Gastrocnemius medialis (tissue), 4 donors: ENCODE results near the gene UGT1A10. TPM values are rescaled to one million over a fixed set of nuclear protein-coding genes. Genes with fewer than 3 reads are reported as not detected.
"Not testable (repeated sequence)": the region's sequence is repeated elsewhere in the genome, so short reads cannot be mapped to it uniquely, and the experiment has no call there.

Experiments used
- ATAC-seq, 2 donors: fragments of 150-250 bp; one replicate each; pipeline ENCODE4 v1.9.1; 2016
- DNase-seq, 2 donors: peaks; one replicate each; pipeline ENCODE4 v3.0.0-alpha.2; 2019
- H3K27ac ChIP-seq, 4 donors: fragments of 200-600 bp; sonication (generic); 1 replicate in 1 of 4; 2 replicates in 3 of 4; pipeline ENCODE4 v1.5.1; 2016 to 2018; ENCODE audit warnings: mild to moderate bottlenecking in 2 of 4, moderate library complexity in 1 of 4
- H3K27me3 ChIP-seq, 3 donors: fragments of 200-600 bp; sonication (generic) in 2 of 3; 1 replicate in 1 of 3; 2 replicates in 2 of 3; pipeline versions ENCODE4 v1.5.1 to v1.6.0; 2016 to 2019; ENCODE audit warnings: mild to moderate bottlenecking in 1 of 3, moderate library complexity in 1 of 3
- H3K36me3 ChIP-seq, 2 donors: fragments of 200-600 bp; sonication (generic) in 1 of 2; one replicate each; pipeline ENCODE4 v1.5.1; 2017 to 2018
- H3K4me1 ChIP-seq, 2 donors: fragments of 200-600 bp; sonication (generic) in 1 of 2; one replicate each; pipeline ENCODE4 v1.5.1; 2016 to 2017; ENCODE audit warnings: mild to moderate bottlenecking in 2 of 2
- H3K4me3 ChIP-seq, 4 donors: fragments of 200-600 bp; sonication (generic) in 3 of 4; 1 replicate in 1 of 4; 2 replicates in 3 of 4; pipeline ENCODE4 v1.5.1; 2016 to 2019; ENCODE audit warnings: mild to moderate bottlenecking in 2 of 4
- H3K9me3 ChIP-seq, 3 donors: fragments of 200-600 bp; sonication (generic) in 2 of 3; 1 replicate in 1 of 3; 2 replicates in 2 of 3; pipeline ENCODE4 v1.5.1; 2016 to 2019
- CTCF ChIP-seq, 5 experiments: fragments of 450-650 bp in 3 of 5; fragments of 200-600 bp in 2 of 5; sonication (generic) in 2 of 5; IDR thresholded peaks in 4 of 5; conservative IDR thresholded peaks in 1 of 5; 1 replicate in 4 of 5; 2 replicates in 1 of 5; pipeline ENCODE4 v1.5.1; 2016 to 2019; ENCODE audit warnings: antibody characterized with exemption in 5 of 5, mild to moderate bottlenecking in 3 of 5, moderate library complexity in 3 of 5
- POLR2A ChIP-seq, 2 donors: fragments of 450-650 bp; IDR thresholded peaks; one replicate each; pipeline ENCODE4 v1.6.1; 2017; ENCODE audit warnings: antibody characterized with exemption in 2 of 2, mild to moderate bottlenecking in 2 of 2, moderate library complexity in 2 of 2
- in situ Hi-C, 4 donors: fragments of 200-750 bp; cut with MboI; loops; one replicate each; pipeline versions ENCODE4 v1.15.0 to v1.8.0; 2017; ENCODE audit warnings: low sequenced_read_pairs in 4 of 4
- intact Hi-C: fragments of 100-400 bp; cut with DNase I; formaldehyde crosslinking; loops from one replicate; pipeline ENCODE4 v1.15.1; 2023; ENCODE audit warnings: low total_unique reads
- total RNA-seq, 4 donors: library from RNA; depleted of rRNA; stranded (reverse); fragments of >200 nt; gene quantifications; one replicate each; pipeline versions ENCODE4 v1.1.0 to v1.2.3, GENCODE V29; 2016

Gene UGT1A10
- total RNA-seq, 4 donors from 2014 or later: 0.12 TPM; not detected in 3

GRCh38 chr2:233639860-233640259 lies 3.6 kb downstream of the UGT1A10 start:
- intact Hi-C loops: no loop called here

GRCh38 chr2:233643128-233643527 lies 6.9 kb downstream of the UGT1A10 start:
- Histone ChIP-seq H3K4me3 (no peak overlapping the region), H3K27me3 (no peaks in the 10 kb centered on the region), H3K9me3 (no peaks in the 10 kb centered on the region), H3K27ac (no peak overlapping the region), H3K4me1 (no peaks in the 10 kb centered on the region), H3K36me3 (no peaks in the 10 kb centered on the region)
- TF ChIP-seq POLR2A (IDR thresholded peaks at IDR 0.05) (no peak), CTCF (IDR thresholded peaks at IDR 0.05 in 4 of 5, conservative IDR thresholded peaks at IDR 0.05 in 1 of 5) (no peak)
- in situ Hi-C loops: no loop called here
- DNase-seq (no peak), ATAC-seq (no peak)
- intact Hi-C loops: no loop called here

More at GRCh38 chr2:233639860-233640259, 3.6 kb downstream of the UGT1A10 start:
- Histone ChIP-seq H3K36me3 (no peaks in the 10 kb centered on the region), H3K27ac (no peak overlapping the region), H3K9me3 (no peaks in the 10 kb centered on the region), H3K27me3 (no peaks in the 10 kb centered on the region), H3K4me3 (no peak overlapping the region), H3K4me1 (no peaks in the 10 kb centered on the region)
- ATAC-seq: no peak
- in situ Hi-C loops: no loop called here
- TF ChIP-seq POLR2A (IDR thresholded peaks at IDR 0.05): no peak
- TF ChIP-seq CTCF (IDR thresholded peaks at IDR 0.05 in 4 of 5, conservative IDR thresholded peaks at IDR 0.05 in 1 of 5): no peak
- no peak for DNase-seq

- ATAC-seq, DNase-seq, H3K36me3 ChIP-seq, in situ Hi-C loops, H3K4me3 ChIP-seq, intact Hi-C loops, H3K9me3 ChIP-seq, H3K4me1 ChIP-seq, H3K27me3 ChIP-seq, H3K27ac ChIP-seq: not testable (repeated sequence)
These were observed 9.8 kb downstream of the UGT1A10 start for GRCh38 chr2:233646033-233646432.

- DNase-seq: no peak
- intact Hi-C loops (no loop called here), in situ Hi-C loops (no loop called here)
- Histone ChIP-seq H3K36me3 (no peaks in the 10 kb centered on the region), H3K4me1 (no peaks in the 10 kb centered on the region), H3K27ac (no peak overlapping the region), H3K9me3 (no peaks in the 10 kb centered on the region), H3K27me3 (no peaks in the 10 kb centered on the region), H3K4me3 (no peak overlapping the region)
- TF ChIP-seq CTCF (IDR thresholded peaks at IDR 0.05 in 4 of 5, conservative IDR thresholded peaks at IDR 0.05 in 1 of 5): no peak
- no peak for TF ChIP-seq POLR2A (IDR thresholded peaks at IDR 0.05)
- no peak for ATAC-seq
These were observed 14.7 kb downstream of the UGT1A10 start for GRCh38 chr2:233650981-233651380.

DNA sequence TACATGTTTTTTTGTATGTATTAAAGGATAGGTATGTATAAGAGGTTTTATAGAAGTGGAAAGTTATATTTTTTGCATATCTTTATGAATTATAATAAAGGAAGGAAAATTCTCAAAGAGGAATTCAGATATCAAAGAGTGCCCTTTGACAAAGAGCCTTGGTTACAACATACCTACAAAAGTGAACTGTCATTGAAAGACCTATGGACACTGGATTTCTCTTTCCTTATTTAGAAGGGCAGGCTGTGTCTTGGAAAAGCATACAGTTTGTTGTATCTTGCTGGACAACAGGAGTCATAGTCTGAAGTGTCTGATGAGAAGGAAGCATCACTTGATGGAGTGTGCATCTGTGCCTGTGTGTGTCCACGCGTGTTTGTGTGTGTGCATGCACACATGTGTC lies 15.2 kb downstream of the UGT1A10 start:
- TF ChIP-seq POLR2A (IDR thresholded peaks at IDR 0.05) (no peak), CTCF (IDR thresholded peaks at IDR 0.05 in 4 of 5, conservative IDR thresholded peaks at IDR 0.05 in 1 of 5) (no peak)
- ATAC-seq (no peak), DNase-seq (no peak)
- in situ Hi-C loops: no loop called here
- H3K36me3 ChIP-seq: no peaks in the 10 kb centered on the region
- H3K9me3 ChIP-seq: no peaks in the 10 kb centered on the region
- no peak overlapping the region for H3K4me3 ChIP-seq
- H3K27me3 ChIP-seq: no peaks in the 10 kb centered on the region
- H3K4me1 ChIP-seq: no peaks in the 10 kb centered on the region
- H3K27ac ChIP-seq: no peak overlapping the region
- intact Hi-C loops: no loop called here
